ENCODE results near the gene FUZ.
A peak's percentile ranks its signal among the peaks of the same experiment; 100 is the strongest.

FUZ gene

DNA sequence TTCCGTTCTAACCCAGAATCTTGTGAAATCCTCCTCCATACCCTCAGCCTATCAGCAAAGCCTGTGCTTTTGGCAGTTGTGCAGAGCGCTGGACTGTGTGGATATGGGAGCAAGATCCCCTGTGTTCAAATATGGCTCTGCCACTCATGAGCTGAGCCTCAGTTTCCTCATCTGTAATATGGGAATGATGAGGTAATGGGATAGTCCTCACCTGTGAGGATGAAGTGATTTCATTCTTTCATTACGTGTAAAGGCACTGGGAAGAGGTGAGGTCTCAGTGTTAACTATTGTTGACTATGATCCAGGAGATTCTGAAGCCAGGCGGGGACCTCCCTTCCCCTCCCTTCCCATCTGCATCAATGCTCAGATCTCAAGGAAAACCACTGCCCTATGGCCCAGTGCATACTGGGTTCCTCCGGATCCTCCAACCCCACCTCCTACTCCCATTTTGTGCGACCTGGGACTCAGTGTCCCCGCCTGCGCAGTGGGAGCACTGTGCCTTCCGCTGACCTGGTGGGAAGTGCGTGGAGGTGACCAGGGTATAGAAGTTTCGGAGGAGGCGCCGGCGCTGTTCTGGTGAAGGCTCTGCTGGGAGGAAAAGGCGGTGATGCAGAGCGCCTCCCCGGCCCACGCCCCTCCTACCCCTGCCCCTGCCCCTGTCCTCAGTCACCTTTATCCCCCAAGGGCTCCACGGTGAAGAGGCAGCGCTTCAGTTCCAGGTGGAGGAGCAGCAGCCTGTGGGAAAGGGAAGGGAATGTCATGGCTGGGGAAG lies 5.0 kb downstream of the FUZ start:
- in situ Hi-C loops (cut with HindIII; ENCODE audit: low pct_ligation_motif_present, low sequenced_read_pairs) = no loop called here
- Histone ChIP-seq H3K4me3 (ENCODE audit: low read depth, low read length) (peak overlapping the region; percentile 65), H3K27me3 (replicated peaks) (no peaks in the 10 kb centered on the region), H3K27ac (no peak overlapping the region), H3K36me3 (replicated peaks) (peaks cover 33% of the 10 kb centered on the region)
- DNase-seq = no peak
- TF ChIP-seq, protein P1, sequence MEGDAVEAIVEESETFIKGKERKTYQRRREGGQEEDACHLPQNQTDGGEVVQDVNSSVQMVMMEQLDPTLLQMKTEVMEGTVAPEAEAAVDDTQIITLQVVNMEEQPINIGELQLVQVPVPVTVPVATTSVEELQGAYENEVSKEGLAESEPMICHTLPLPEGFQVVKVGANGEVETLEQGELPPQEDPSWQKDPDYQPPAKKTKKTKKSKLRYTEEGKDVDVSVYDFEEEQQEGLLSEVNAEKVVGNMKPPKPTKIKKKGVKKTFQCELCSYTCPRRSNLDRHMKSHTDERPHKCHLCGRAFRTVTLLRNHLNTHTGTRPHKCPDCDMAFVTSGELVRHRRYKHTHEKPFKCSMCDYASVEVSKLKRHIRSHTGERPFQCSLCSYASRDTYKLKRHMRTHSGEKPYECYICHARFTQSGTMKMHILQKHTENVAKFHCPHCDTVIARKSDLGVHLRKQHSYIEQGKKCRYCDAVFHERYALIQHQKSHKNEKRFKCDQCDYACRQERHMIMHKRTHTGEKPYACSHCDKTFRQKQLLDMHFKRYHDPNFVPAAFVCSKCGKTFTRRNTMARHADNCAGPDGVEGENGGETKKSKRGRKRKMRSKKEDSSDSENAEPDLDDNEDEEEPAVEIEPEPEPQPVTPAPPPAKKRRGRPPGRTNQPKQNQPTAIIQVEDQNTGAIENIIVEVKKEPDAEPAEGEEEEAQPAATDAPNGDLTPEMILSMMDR (IDR thresholded peaks at IDR 0.05; ENCODE audit: low read depth, low read length, missing control alignments) = no peak

DNA sequence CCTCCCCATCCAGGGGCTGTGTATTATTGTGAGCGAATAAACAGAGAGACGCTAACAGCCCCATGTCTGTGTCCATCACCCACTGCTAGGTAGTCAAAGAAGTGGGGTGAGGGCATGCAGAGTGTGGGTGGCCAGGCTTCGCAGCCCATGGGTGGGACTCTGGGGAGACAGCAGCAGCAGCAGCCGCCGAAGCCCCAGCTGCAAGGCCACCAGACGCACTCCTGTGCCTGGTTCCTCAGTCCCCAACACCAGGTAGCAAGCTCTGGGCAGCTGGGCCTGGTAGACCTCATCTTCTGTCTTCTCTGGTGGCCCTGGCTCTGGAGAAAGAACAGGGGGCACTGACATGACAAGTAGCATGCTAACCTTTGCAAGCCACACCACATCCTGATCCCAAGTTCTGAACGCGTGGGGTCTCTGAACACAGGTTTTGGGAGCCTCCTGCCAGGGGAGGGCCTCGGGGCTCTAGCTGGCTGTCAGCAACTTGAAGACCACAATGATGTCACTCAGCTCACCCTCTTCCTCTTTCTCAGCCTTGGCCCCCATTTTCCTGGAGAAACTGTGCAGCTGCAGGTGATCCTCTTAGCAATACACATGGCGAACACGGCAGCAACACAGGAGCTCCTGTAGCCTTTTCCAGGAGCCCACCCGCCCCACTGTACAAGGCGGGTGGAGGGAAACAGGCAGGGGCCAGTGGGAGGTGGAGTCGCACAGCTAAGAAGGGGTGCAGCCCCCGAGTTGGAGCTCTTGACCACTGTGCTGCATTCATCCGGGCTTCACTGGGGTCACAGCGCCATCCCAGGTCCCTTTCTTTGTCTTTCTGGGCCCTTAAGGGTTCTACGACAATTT lies 5.8 kb downstream of the FUZ start:
- no peaks in the 10 kb centered on the region for H3K27me3 ChIP-seq (replicated peaks)
- H3K27ac ChIP-seq = no peak overlapping the region
- peaks cover 39% of the 10 kb centered on the region for H3K36me3 ChIP-seq (replicated peaks)
- TF ChIP-seq, protein P1 (IDR thresholded peaks at IDR 0.05; ENCODE audit: low read depth, low read length, missing control alignments) = no peak
- no peak overlapping the region for H3K4me3 ChIP-seq (ENCODE audit: low read depth, low read length)
- DNase-seq = no peak
- in situ Hi-C loops (cut with HindIII; ENCODE audit: low pct_ligation_motif_present, low sequenced_read_pairs) = no loop called here

DNA sequence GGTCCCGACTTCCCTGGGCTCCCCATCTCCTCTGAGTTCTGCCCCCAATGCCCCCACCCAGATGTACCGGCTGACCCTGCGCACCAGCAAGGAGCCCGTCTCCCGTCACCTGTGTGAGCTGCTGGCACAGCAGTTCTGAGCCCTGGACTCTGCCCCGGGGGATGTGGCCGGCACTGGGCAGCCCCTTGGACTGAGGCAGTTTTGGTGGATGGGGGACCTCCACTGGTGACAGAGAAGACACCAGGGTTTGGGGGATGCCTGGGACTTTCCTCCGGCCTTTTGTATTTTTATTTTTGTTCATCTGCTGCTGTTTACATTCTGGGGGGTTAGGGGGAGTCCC lies 6.5 kb downstream of the FUZ start:
- H3K4me3 ChIP-seq (ENCODE audit: low read depth, low read length) = no peak overlapping the region
- H3K27me3 ChIP-seq (replicated peaks) = no peaks in the 10 kb centered on the region
- peaks cover 39% of the 10 kb centered on the region for H3K36me3 ChIP-seq (replicated peaks)
- in situ Hi-C loops (cut with HindIII; ENCODE audit: low pct_ligation_motif_present, low sequenced_read_pairs) = no loop called here
- DNase-seq = no peak
- TF ChIP-seq, protein P1 (IDR thresholded peaks at IDR 0.05; ENCODE audit: low read depth, low read length, missing control alignments) = no peak
- no peak overlapping the region for H3K27ac ChIP-seq

DNA sequence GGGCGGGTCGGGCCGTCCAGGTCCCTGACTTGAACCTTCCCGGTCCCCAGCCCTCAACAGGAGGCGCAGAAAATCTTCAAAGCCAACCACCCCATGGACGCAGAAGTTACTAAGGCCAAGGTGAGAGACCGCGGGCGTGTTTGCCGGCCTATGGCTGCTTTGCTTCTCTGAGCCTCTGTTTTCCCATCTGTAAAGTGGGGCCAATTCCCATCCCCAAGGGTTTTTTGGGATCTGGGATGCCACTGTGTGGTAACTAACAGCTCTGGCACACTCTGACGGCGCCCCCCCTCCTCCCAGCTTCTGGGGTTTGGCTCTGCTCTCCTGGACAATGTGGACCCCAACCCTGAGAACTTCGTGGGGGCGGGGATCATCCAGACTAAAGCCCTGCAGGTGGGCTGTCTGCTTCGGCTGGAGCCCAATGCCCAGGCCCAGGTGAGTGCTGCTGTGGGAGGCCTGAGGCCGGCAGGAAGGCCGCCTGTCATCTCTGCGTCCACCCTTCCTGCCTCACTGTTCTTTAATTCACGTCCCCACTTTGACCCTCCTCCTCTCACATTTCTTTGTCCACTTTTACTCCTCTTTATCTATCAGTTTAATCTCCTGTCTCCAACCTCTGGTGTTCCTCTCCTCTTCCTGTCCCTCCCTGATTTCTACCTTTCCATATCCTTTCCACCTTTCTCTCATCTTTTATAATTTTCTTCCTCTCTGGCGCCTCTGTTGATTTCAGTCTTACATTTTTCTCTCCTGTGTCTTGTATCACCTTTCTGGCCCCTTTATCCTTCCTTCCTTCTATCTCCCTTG lies 7.1 kb downstream of the FUZ start:
- Histone ChIP-seq H3K27ac (no peak overlapping the region), H3K36me3 (replicated peaks) (peaks cover 42% of the 10 kb centered on the region)

DNA sequence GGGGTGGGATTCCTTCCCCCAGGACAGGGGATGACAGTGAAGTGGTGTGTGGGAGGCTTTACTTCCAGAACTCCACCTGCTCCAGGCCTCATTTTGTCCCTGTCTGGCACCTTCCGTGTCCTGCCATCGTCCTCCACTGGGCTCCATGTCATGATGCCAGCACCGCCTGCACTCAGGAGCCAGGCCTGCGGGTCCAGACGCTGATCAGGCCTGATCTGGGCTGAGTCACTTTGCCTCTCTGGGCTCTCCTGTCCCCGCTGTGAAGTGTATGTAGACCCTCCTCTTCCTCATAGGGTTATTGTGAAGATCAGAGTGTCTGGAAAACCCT lies 9.6 kb downstream of the FUZ start:
- TF ChIP-seq, protein P1 (IDR thresholded peaks at IDR 0.05; ENCODE audit: low read depth, low read length, missing control alignments) = no peak
- in situ Hi-C loops (cut with HindIII; ENCODE audit: low pct_ligation_motif_present, low sequenced_read_pairs) = no loop called here
- no peak for DNase-seq
- H3K27me3 ChIP-seq (replicated peaks) = no peaks in the 10 kb centered on the region
- no peak overlapping the region for H3K27ac ChIP-seq
- peaks cover 68% of the 10 kb centered on the region for H3K36me3 ChIP-seq (replicated peaks)
- H3K4me3 ChIP-seq (ENCODE audit: low read depth, low read length) = no peak overlapping the region

More for the DNA sequence above, 7.1 kb downstream of the FUZ start:
- in situ Hi-C loops (cut with HindIII; ENCODE audit: low pct_ligation_motif_present, low sequenced_read_pairs) = no loop called here
- TF ChIP-seq, protein P1 (IDR thresholded peaks at IDR 0.05; ENCODE audit: low read depth, low read length, missing control alignments) = no peak
- DNase-seq = no peak
- no peaks in the 10 kb centered on the region for H3K27me3 ChIP-seq (replicated peaks)
- H3K4me3 ChIP-seq (ENCODE audit: low read depth, low read length) = no peak overlapping the region
